ENCODE data around the gene VANGL1.

The VANGL1 gene

DNA sequence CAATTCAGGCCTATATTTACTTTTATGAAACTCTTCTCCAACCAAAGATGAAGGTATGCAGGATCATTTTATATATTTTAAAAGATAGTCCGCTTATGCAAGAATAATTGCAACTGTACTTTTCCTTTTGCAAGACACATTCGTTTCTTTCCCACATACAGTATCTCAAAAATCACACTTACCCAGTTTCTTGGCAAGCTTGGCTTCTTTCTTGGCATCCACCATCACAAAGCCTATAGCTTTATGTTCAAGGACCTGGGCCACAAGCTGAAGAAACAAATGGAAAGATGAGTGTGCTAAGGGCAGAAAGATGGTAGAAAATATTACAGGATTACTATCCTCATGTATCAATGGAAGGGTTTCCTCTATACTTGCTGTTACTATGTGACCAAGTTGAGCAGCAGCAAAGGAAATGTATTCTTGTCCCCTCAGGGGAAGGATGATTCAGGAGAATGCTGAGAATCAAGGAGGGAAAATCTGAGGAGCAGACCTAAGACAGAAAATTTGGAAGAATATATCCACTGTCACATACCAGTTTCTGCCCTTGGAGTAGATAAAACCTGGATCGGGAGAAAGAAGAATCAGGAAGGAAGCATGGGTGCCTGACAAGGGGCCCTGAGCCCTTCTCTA lies 103.0 kb downstream of the VANGL1 start:
- DNase-seq (ENCODE audit: low read depth) = no peak

GRCh38 chr1:115746021-115746690 lies 104.4 kb downstream of the VANGL1 start:
- no peak for DNase-seq (ENCODE audit: low read depth)
